Renal cortical epithelial cell (primary cell): ENCODE data around the gene NFIA. TPM values are rescaled to one million over a fixed set of nuclear protein-coding genes. Genes with fewer than 3 reads are reported as not detected.

Experiments
- DNase-seq: peaks from one replicate; pipeline ENCODE4 v3.0.0-alpha.2; 2011; ENCODE audit warnings: low read depth
- total RNA-seq: library from RNA; depleted of rRNA; stranded (reverse); fragments of >200 nt; gene quantifications from 2 replicates; pipeline ENCODE4 v1.2.3, GENCODE V29; 2014

The NFIA gene
- total RNA-seq, 1 donor from 2014 or later = 8.2 TPM

- no peak for DNase-seq
Measured at GRCh38 chr1:61368366-61368765, 286.0 kb downstream of the NFIA start.

GRCh38 chr1:61368876-61369275 is 286.5 kb downstream of the NFIA start:
- DNase-seq = no peak

GRCh38 chr1:61370177-61370912 is 288.0 kb downstream of the NFIA start:
- DNase-seq = no peak

GRCh38 chr1:61370913-61371279 is 288.5 kb downstream of the NFIA start:
- no peak for DNase-seq

GRCh38 chr1:61372944-61373343 is 290.6 kb downstream of the NFIA start:
- DNase-seq = no peak

GRCh38 chr1:61374156-61374555 is 291.8 kb downstream of the NFIA start:
- DNase-seq = no peak

- no peak for DNase-seq
Measured at GRCh38 chr1:61375082-61375880, 292.9 kb downstream of the NFIA start.

- DNase-seq = no peak
Measured at GRCh38 chr1:61376151-61376550, 293.8 kb downstream of the NFIA start.

- no peak for DNase-seq
Measured at GRCh38 chr1:61377242-61377958, 295.0 kb downstream of the NFIA start.

GRCh38 chr1:61378494-61379180 is 296.3 kb downstream of the NFIA start:
- DNase-seq = no peak

- DNase-seq = no peak
Measured at GRCh38 chr1:61379693-61380092, 297.3 kb downstream of the NFIA start.

- no peak for DNase-seq
Measured at GRCh38 chr1:61380561-61380960, 298.2 kb downstream of the NFIA start.

- no peak for DNase-seq
Measured at GRCh38 chr1:61386323-61386722, 304.0 kb downstream of the NFIA start.

GRCh38 chr1:61386770-61387169 is 304.4 kb downstream of the NFIA start:
- DNase-seq = no peak

- no peak for DNase-seq
Measured at GRCh38 chr1:61387829-61388228, 305.5 kb downstream of the NFIA start.

GRCh38 chr1:61388566-61388965 is 306.2 kb downstream of the NFIA start:
- DNase-seq = peak; percentile 56

- no peak for DNase-seq
Measured at GRCh38 chr1:61389194-61389925, 307.0 kb downstream of the NFIA start.

GRCh38 chr1:61389926-61390845 is 307.8 kb downstream of the NFIA start:
- no peak for DNase-seq

GRCh38 chr1:61391730-61392129 is 309.4 kb downstream of the NFIA start:
- DNase-seq = no peak
